ENCODE results near the gene DPH7. TPM values are rescaled to one million over a fixed set of nuclear protein-coding genes. Genes with fewer than 3 reads are reported as not detected.

DPH7 gene
- total RNA-seq, 1 donor from 2014 or later: 31.9 TPM

Other genes starting within 250 kb of the DPH7 start
- gene EXD3, start 155.8 kb downstream of the DPH7 start, total RNA-seq: 20.9 and 32.6 TPM in 2 replicates
- gene NOXA1, start 155.5 kb downstream of the DPH7 start, total RNA-seq: 1.2 and 1.7 TPM in 2 replicates
- 0.10 and 0.18 TPM in 2 replicates for gene ENTPD8, start 137.6 kb downstream of the DPH7 start, total RNA-seq
- 53.7 and 74.7 TPM in 2 replicates for gene NSMF, start 119.6 kb downstream of the DPH7 start, total RNA-seq
- 2.4 and 2.8 TPM in 2 replicates for gene PNPLA7, start 28.5 kb downstream of the DPH7 start, total RNA-seq
- 74.2 and 86.0 TPM in 2 replicates for gene MRPL41, start 27.0 kb downstream of the DPH7 start, total RNA-seq
- 30.2 and 31.2 TPM in 2 replicates for gene ZMYND19, start 11.6 kb upstream of the DPH7 start, total RNA-seq
- gene ARRDC1, start 26.8 kb upstream of the DPH7 start, total RNA-seq: 36.8 and 49.8 TPM in 2 replicates
- gene EHMT1, start 40.1 kb upstream of the DPH7 start, total RNA-seq: 61.3 and 96.9 TPM in 2 replicates